Measurements from ENCODE around the gene CMTM4. TPM values are rescaled to one million over a fixed set of nuclear protein-coding genes. Genes with fewer than 3 reads are reported as not detected.
A peak's percentile ranks its signal among the peaks of the same experiment; 100 is the strongest.

The CMTM4 gene
- polyA plus RNA-seq, 1 of the 3 experiments (the other 2 are of a cell fraction): 21.7 TPM

DNA sequence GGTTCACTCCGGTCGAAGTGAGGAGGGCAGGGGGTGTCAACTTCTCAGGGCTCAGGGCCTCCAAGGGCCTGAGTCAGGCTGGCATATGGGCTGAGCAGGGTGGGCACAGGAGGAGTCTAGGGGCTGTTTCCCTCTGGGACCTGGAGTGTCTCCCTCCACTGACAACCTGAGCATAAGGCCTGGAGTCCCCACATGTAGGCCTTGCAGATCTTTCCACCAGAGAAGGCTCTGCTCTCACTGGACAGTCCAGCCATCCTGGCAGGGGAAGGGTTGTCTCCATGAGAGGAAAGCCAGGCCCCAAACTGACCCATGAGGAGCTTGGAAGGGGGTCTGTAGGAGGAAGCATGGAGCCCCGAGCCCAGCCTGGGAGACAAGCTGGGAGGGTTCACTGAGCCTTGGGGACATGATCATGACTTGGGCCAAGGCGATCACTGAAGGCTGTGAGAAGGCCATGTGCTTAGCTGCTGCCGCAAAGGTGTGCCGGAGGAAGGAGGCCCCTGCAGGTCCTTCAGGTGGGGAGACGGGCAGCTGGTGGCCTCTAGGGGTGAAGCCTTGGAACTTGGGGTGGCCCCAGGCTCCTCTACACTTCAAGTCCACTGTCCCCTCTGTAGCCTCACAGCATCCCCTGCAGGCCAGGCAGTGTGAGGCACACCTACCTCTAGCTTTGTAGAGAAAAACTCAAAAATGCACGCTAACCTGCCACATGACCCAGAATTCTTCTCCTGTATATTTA lies 107.4 kb downstream of the CMTM4 start:
- WGBS (ENCODE audit: low lambda C conversion rate): 95% methylated on average over 3 of the region's 8 CpGs
- Histone ChIP-seq H3K27ac (ENCODE audit: low read depth in 2 of 2, low read length in 1 of 2) (no peak overlapping the region), H3K4me2 (no peak overlapping the region), H2AFZ (ENCODE audit: low read depth) (no peak overlapping the region), H3K4me3 (ENCODE audit: low read depth in 2 of 2, low read length in 1 of 2) (no peak overlapping the region), H3K9ac (no peak overlapping the region), H3K9me2 (no peaks in the 10 kb centered on the region), H3K36me3 (replicated peaks in 1 of 2; ENCODE audit: control insufficient read depth in 1 of 2, insufficient read depth in 2 of 2, low read length in 1 of 2) (no peaks in the 10 kb centered on the region), H4K20me1 (ENCODE audit: insufficient read depth) (no peaks in the 10 kb centered on the region), H3K79me2 (ENCODE audit: insufficient read depth) (no peaks in the 10 kb centered on the region), H3K27me3 (ENCODE audit: insufficient read depth) (no peaks in the 10 kb centered on the region), H3K9me3 (no peaks in the 10 kb centered on the region), H3K4me1 (ENCODE audit: control insufficient read depth in 1 of 2, insufficient read depth in 2 of 2, low read depth in 1 of 2, low read length in 1 of 2) (no peaks in the 10 kb centered on the region), H3F3A (replicated peaks; ENCODE audit: insufficient read depth) (no peaks in the 10 kb centered on the region)
- CTCF ChIA-PET: interaction anchor here (0.8 to 2.7 kb wide), 7 partner anchors 9 to 183 kb away, joined by 3 to 15 read pairs (median 4); no protein-coding TSS in a partner anchor
- TF ChIP-seq CTCF (IDR thresholded peaks at IDR 0.05) (peak; percentile 58), RAD21 (IDR thresholded peaks at IDR 0.05; ENCODE audit: low read length) (peak; percentile 57), GABPA (IDR thresholded peaks at IDR 0.05; ENCODE audit: low read depth) (no peak), CHD2 (IDR thresholded peaks at IDR 0.05; ENCODE audit: low read length, partially characterized antibody) (no peak), EZH2phosphoT487 (IDR thresholded peaks at IDR 0.05; ENCODE audit: borderline replicate concordance, low read depth) (no peak), SMC3 (IDR thresholded peaks at IDR 0.05; ENCODE audit: low read depth, low read length) (peak; percentile 42)
- DNase-seq: no peak
- POLR2A ChIA-PET: no interaction called here

- H4K20me1 ChIP-seq (ENCODE audit: insufficient read depth): no peaks in the 10 kb centered on the region
- no peaks in the 10 kb centered on the region for H3F3A ChIP-seq (replicated peaks; ENCODE audit: insufficient read depth)
- no peaks in the 10 kb centered on the region for H3K79me2 ChIP-seq (ENCODE audit: insufficient read depth)
- no peaks in the 10 kb centered on the region for H3K9me3 ChIP-seq
- H3K4me2 ChIP-seq: no peak overlapping the region
- H3K36me3 ChIP-seq (replicated peaks in 1 of 2; ENCODE audit: control insufficient read depth in 1 of 2, insufficient read depth in 2 of 2, low read length in 1 of 2): no peaks in the 10 kb centered on the region
- no peaks in the 10 kb centered on the region for H3K27me3 ChIP-seq (ENCODE audit: insufficient read depth)
- no peak for DNase-seq
- ChIA-PET POLR2A (no interaction called here), CTCF (no interaction called here)
- 85% methylated on average over 7 of the region's 7 CpGs for WGBS (ENCODE audit: low lambda C conversion rate)
- no peak overlapping the region for H3K4me3 ChIP-seq (ENCODE audit: low read depth in 2 of 2, low read length in 1 of 2)
- H3K27ac ChIP-seq (ENCODE audit: low read depth in 2 of 2, low read length in 1 of 2): no peak overlapping the region
- no peak overlapping the region for H3K9ac ChIP-seq
- H3K4me1 ChIP-seq (ENCODE audit: control insufficient read depth in 1 of 2, insufficient read depth in 2 of 2, low read depth in 1 of 2, low read length in 1 of 2): no peaks in the 10 kb centered on the region
- H2AFZ ChIP-seq (ENCODE audit: low read depth): no peak overlapping the region
- no peaks in the 10 kb centered on the region for H3K9me2 ChIP-seq
- TF ChIP-seq NFIC (IDR thresholded peaks at IDR 0.05; ENCODE audit: borderline replicate concordance) (no peak), RFX5 (IDR thresholded peaks at IDR 0.05; ENCODE audit: low read length) (no peak), SIN3A (IDR thresholded peaks at IDR 0.05; ENCODE audit: borderline replicate concordance, low read depth, low read length) (no peak), CTCF (IDR thresholded peaks at IDR 0.05) (no peak), ELF1 (IDR thresholded peaks at IDR 0.05) (no peak), POLR2AphosphoS5 (IDR thresholded peaks at IDR 0.05; ENCODE audit: low read depth, low read length) (no peak), IRF3 (IDR thresholded peaks at IDR 0.05; ENCODE audit: low read depth, low read length) (no peak), NRF1 (IDR thresholded peaks at IDR 0.05; ENCODE audit: low read depth, low read length) (no peak), JUND (IDR thresholded peaks at IDR 0.05) (no peak), GATA2 (CRISPR knock-in tag; IDR thresholded peaks at IDR 0.05) (no peak), RAD21 (IDR thresholded peaks at IDR 0.05; ENCODE audit: low read length) (no peak), MEF2A (IDR thresholded peaks at IDR 0.05; ENCODE audit: borderline replicate concordance, low read depth) (no peak), TEAD4 (IDR thresholded peaks at IDR 0.05; ENCODE audit: borderline replicate concordance, insufficient read depth) (no peak), RCOR1 (IDR thresholded peaks at IDR 0.05; ENCODE audit: low read length) (no peak)
- TF ChIP-seq, protein P1, sequence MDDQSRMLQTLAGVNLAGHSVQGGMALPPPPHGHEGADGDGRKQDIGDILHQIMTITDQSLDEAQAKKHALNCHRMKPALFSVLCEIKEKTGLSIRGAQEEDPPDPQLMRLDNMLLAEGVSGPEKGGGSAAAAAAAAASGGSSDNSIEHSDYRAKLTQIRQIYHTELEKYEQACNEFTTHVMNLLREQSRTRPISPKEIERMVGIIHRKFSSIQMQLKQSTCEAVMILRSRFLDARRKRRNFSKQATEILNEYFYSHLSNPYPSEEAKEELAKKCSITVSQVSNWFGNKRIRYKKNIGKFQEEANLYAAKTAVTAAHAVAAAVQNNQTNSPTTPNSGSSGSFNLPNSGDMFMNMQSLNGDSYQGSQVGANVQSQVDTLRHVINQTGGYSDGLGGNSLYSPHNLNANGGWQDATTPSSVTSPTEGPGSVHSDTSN (IDR thresholded peaks at IDR 0.05): no peak
These were observed 108.5 kb downstream of the CMTM4 start for GRCh38 chr16:66587881-66588600.
